Breast epithelium (tissue), 4 donors: Measurements from ENCODE around the gene DNAJB1. TPM values are rescaled to one million over a fixed set of nuclear protein-coding genes. Genes with fewer than 3 reads are reported as not detected.
A peak's percentile ranks its signal among the peaks of the same experiment; 100 is the strongest.

Experiments used
- DNase-seq, 2 donors: peaks; one replicate each; pipeline ENCODE4 v3.0.0-alpha.2; 2019; ENCODE audit warnings: low spot score in 2 of 2
- H3K27ac ChIP-seq, 2 donors: fragments of 200-600 bp; sonication (generic) in 1 of 2; one replicate each; pipeline ENCODE4 v1.5.1; 2016 to 2019; ENCODE audit warnings: mild to moderate bottlenecking in 1 of 2
- H3K27me3 ChIP-seq, 2 donors: fragments of 200-600 bp; sonication (generic) in 1 of 2; one replicate each; pipeline versions ENCODE4 v1.5.1 to v1.6.0; 2017 to 2019; ENCODE audit warnings: control low read depth in 1 of 2, mild to moderate bottlenecking in 1 of 2
- H3K36me3 ChIP-seq: fragments of 200-600 bp; one replicate; pipeline ENCODE4 v1.5.1; 2019
- H3K4me1 ChIP-seq, 2 donors: fragments of 200-600 bp; sonication (generic); one replicate each; pipeline ENCODE4 v1.5.1; 2016 to 2019; ENCODE audit warnings: control low read depth in 1 of 2
- H3K4me3 ChIP-seq, 3 donors: fragments of 200-600 bp; sonication (generic); 1 replicate in 2 of 3; 2 replicates in 1 of 3; pipeline ENCODE4 v1.5.1; 2016 to 2019; ENCODE audit warnings: mild to moderate bottlenecking in 3 of 3, moderate library complexity in 2 of 3
- H3K9me3 ChIP-seq, 2 donors: fragments of 200-600 bp; sonication (generic) in 1 of 2; one replicate each; pipeline ENCODE4 v1.5.1; 2016 to 2019; ENCODE audit warnings: control low read depth in 1 of 2
- POLR2A ChIP-seq: fragments of 450-650 bp; IDR thresholded peaks from one replicate; pipeline ENCODE4 v1.6.1; 2016; ENCODE audit warnings: antibody characterized with exemption, mild to moderate bottlenecking, moderate library complexity
- POLR2AphosphoS5 ChIP-seq, 3 donors: sonication (generic); formaldehyde crosslinking; IDR thresholded peaks; one replicate each; pipeline ENCODE4 v1.6.1; 2017; ENCODE audit warnings: antibody characterized with exemption in 3 of 3
- intact Hi-C: fragments of 100-400 bp; cut with DNase I; formaldehyde crosslinking; loops from one replicate; pipeline ENCODE4 v1.15.1; 2023; ENCODE audit warnings: low total_unique reads
- total RNA-seq, 3 donors: library from RNA; depleted of rRNA; stranded (reverse); fragments of >200 nt; gene quantifications; one replicate each; pipeline ENCODE4 v1.1.0, GENCODE V29; 2016
- TF ChIP-seq, protein P1 (sequence below), 3 donors: fragments of 450-650 bp; IDR thresholded peaks; one replicate each; pipeline ENCODE4 v1.5.1; 2016 to 2017; ENCODE audit warnings: antibody characterized with exemption in 3 of 3, mild to moderate bottlenecking in 3 of 3, moderate library complexity in 3 of 3

DNAJB1 gene
- total RNA-seq, 3 donors from 2014 or later = 59.0 to 166 (median 102) TPM

DNA sequence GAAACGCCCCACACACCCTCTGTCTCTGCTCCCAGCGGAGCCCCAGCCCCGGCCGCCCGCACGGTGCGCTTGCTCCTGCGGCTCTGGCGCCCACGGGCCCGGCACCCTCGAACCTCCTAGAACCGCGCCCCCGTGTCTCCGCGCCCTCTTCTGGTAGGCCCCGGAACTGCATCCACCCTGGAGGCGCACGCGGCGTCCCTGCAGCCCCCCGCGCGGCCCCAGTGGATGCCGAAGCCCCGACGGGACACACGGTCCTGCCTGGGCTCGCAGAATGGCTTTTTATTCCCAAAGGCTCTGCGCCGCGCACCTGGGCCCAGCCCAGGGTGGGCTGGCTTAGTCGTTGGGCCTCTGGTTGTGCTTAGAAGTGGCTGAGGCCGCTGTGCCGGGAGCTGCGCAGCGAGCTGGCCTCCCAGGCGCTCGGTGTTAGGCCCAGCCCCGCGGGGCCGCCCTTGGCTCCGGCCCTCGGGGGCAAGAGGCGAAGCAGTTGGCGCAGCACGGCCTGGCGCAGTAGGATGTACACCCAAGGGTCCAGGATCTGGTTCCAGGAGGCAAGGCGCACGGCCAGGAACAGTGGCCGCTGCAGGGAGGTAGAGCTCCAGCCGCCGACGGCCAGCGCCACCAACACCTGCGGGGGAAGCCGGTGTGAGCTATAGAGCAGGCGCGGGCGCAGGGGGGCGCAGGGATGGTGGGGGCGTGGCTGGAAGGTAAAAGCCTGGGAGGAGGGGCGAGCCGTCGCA lies 45.8 kb downstream of the DNAJB1 start:
- Histone ChIP-seq H3K9me3 (no peaks in the 10 kb centered on the region), H3K4me3 (peak overlapping the region in 2 of 3 donors; percentile 42 to 54), H3K27me3 (peaks cover 0 to 3% of the 10 kb centered on the region in 2 donors), H3K4me1 (peaks cover 7% of the 10 kb centered on the region in 2 donors), H3K27ac (no peak overlapping the region), H3K36me3 (no peaks in the 10 kb centered on the region)
- TF ChIP-seq POLR2AphosphoS5 (IDR thresholded peaks at IDR 0.05) = peak in 2 of 3 donors; percentile 10 to 25
- no peak for TF ChIP-seq POLR2A
- TF ChIP-seq, protein P1, sequence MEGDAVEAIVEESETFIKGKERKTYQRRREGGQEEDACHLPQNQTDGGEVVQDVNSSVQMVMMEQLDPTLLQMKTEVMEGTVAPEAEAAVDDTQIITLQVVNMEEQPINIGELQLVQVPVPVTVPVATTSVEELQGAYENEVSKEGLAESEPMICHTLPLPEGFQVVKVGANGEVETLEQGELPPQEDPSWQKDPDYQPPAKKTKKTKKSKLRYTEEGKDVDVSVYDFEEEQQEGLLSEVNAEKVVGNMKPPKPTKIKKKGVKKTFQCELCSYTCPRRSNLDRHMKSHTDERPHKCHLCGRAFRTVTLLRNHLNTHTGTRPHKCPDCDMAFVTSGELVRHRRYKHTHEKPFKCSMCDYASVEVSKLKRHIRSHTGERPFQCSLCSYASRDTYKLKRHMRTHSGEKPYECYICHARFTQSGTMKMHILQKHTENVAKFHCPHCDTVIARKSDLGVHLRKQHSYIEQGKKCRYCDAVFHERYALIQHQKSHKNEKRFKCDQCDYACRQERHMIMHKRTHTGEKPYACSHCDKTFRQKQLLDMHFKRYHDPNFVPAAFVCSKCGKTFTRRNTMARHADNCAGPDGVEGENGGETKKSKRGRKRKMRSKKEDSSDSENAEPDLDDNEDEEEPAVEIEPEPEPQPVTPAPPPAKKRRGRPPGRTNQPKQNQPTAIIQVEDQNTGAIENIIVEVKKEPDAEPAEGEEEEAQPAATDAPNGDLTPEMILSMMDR (IDR thresholded peaks at IDR 0.05) = peak; percentile 91 to 95 (median 92)
- intact Hi-C loops = no loop called here
- peak in 1 of 2 donors; percentile 73 for DNase-seq

DNA sequence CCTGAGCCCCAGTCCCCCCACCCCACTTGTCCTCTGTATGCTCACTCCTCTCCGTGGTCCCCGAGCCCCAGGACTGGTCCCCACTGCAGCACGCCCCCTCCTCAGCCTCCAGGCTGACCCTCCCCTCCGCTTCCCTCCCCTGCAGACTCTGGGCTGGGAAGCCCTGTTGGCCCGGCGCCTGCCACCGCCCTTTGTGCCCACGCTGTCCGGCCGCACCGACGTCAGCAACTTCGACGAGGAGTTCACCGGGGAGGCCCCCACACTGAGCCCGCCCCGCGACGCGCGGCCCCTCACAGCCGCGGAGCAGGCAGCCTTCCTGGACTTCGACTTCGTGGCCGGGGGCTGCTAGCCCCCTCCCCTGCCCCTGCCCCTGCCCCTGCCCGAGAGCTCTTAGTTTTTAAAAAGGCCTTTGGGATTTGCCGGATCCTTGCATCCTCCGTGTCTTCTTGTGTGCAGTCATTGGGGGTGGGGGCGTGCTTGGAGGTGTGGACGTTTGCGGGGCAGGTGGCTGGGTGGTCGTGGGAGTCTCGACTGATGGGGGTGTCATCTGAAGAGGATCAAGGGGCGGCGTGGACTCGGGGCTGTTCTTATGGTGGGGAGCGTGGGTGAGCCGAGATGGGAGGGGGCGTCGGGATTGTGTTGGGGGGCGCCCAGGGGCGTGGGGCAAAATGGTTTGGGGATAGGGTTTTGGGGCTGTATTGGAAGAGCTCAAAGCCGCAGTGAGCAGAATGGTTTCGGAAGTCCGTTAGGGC lies 46.6 kb downstream of the DNAJB1 start:
- TF ChIP-seq POLR2A (no peak), POLR2AphosphoS5 (IDR thresholded peaks at IDR 0.05) (no peak)
- TF ChIP-seq, protein P1 (IDR thresholded peaks at IDR 0.05) = no peak

DNA sequence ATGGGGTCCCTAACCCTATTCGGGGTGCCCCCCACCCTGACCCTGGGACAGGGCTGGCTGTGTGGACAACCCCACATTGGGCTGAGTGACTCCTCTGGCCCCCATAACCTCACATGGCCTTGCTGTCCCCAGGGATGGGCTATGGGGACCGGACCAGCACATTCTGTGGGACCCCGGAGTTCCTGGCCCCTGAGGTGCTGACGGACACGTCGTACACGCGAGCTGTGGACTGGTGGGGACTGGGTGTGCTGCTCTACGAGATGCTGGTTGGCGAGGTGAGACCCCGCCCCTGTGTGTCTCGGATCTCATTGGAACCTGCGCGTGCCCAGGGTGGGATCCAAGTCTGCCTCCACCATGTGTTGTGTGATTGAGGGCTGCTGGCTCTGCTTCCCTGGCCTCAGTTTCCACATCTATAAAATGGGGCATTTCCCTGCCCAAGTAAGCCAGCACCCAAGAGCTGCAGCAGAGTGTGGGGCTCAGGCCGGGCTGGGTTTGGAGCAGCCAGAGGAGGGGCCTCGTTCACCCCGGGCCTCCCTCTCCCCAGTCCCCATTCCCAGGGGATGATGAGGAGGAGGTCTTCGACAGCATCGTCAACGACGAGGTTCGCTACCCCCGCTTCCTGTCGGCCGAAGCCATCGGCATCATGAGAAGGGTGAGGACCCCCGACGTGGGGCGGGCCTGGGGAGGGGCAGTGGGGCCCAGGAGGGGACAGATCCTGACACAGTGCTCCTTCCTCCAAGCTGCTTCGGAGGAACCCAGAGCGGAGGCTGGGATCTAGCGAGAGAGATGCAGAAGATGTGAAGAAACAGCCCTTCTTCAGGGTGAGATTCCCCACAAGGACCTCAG lies 47.9 kb downstream of the DNAJB1 start:
- H3K9me3 ChIP-seq = no peaks in the 10 kb centered on the region
- H3K27ac ChIP-seq = no peak overlapping the region
- no peak overlapping the region for H3K4me3 ChIP-seq
- TF ChIP-seq POLR2AphosphoS5 (IDR thresholded peaks at IDR 0.05) (no peak), POLR2A (no peak)
- TF ChIP-seq, protein P1 (IDR thresholded peaks at IDR 0.05) = no peak
- DNase-seq = no peak
- H3K27me3 ChIP-seq = peaks cover 0 to 3% of the 10 kb centered on the region in 2 donors
- no peaks in the 10 kb centered on the region for H3K36me3 ChIP-seq
- H3K4me1 ChIP-seq = peaks cover 3 to 7% of the 10 kb centered on the region in 2 donors
- intact Hi-C loops = no loop called here

More for the DNA sequence above, 46.6 kb downstream of the DNAJB1 start:
- no peak for DNase-seq
- H3K4me3 ChIP-seq = peak overlapping the region in 2 of 3 donors; percentile 42 to 54
- no peak overlapping the region for H3K27ac ChIP-seq
- H3K4me1 ChIP-seq = peaks cover 7% of the 10 kb centered on the region in 2 donors
- peaks cover 0 to 3% of the 10 kb centered on the region in 2 donors for H3K27me3 ChIP-seq
- H3K9me3 ChIP-seq = no peaks in the 10 kb centered on the region
- H3K36me3 ChIP-seq = no peaks in the 10 kb centered on the region
- intact Hi-C loops = no loop called here

DNA sequence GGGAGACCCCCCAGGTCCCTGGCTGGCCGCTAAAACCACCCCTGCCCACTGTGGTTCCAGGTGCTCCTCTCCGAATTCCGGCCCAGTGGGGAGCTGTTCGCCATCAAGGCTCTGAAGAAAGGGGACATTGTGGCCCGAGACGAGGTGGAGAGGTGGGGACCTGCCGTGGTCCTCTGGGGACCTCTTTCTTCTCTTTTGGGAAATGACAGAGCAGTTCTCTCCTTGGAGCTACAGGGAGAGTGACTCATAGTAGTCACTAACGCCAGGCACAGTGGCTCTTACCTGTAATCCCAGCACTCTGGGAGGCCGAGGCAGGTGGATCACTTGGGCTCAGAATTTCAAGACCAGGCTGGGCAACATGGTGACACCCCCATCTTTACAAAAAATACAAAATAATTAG lies 50.4 kb downstream of the DNAJB1 start:
- Histone ChIP-seq H3K27me3 (no peaks in the 10 kb centered on the region), H3K4me1 (peaks cover 0 to 7% of the 10 kb centered on the region in 2 donors), H3K36me3 (no peaks in the 10 kb centered on the region), H3K9me3 (no peaks in the 10 kb centered on the region), H3K4me3 (no peak overlapping the region), H3K27ac (no peak overlapping the region)
- TF ChIP-seq, protein P1 (IDR thresholded peaks at IDR 0.05) = no peak
- TF ChIP-seq POLR2AphosphoS5 (IDR thresholded peaks at IDR 0.05) (no peak), POLR2A (no peak)
- no peak for DNase-seq
- intact Hi-C loops = no loop called here
